ENCODE results near the gene BRF1.

Gene BRF1

GRCh38 chr14:105179191-105179590 lies 121.6 kb downstream of the BRF1 start:
- no peak overlapping the region; the same call in 1 of the 2 replicates for H3K27ac ChIP-seq
- no peak for TF ChIP-seq CTCF (conservative IDR thresholded peaks at IDR 0.05)

- TF ChIP-seq CTCF (conservative IDR thresholded peaks at IDR 0.05) = no peak
- no peak overlapping the region for H3K27ac ChIP-seq
These were observed 122.0 kb downstream of the BRF1 start for GRCh38 chr14:105178868-105179140.

GRCh38 chr14:105178069-105178867 lies 122.5 kb downstream of the BRF1 start:
- TF ChIP-seq CTCF (conservative IDR thresholded peaks at IDR 0.05) = no peak
- no peak overlapping the region for H3K27ac ChIP-seq

- TF ChIP-seq CTCF (conservative IDR thresholded peaks at IDR 0.05) = no peak
- H3K27ac ChIP-seq = no peak overlapping the region
These were observed 123.7 kb downstream of the BRF1 start for GRCh38 chr14:105177082-105177481.

- no peak for TF ChIP-seq CTCF (conservative IDR thresholded peaks at IDR 0.05)
- H3K27ac ChIP-seq = no peak overlapping the region
These were observed 124.3 kb downstream of the BRF1 start for GRCh38 chr14:105176513-105176912.

GRCh38 chr14:105173901-105174894 lies 126.6 kb downstream of the BRF1 start:
- no peak overlapping the region for H3K27ac ChIP-seq
- no peak for TF ChIP-seq CTCF (conservative IDR thresholded peaks at IDR 0.05)

GRCh38 chr14:105173145-105173544 lies 127.7 kb downstream of the BRF1 start:
- no peak overlapping the region for H3K27ac ChIP-seq
- TF ChIP-seq CTCF (conservative IDR thresholded peaks at IDR 0.05) = no peak

Data from VCaP (cell line).